Suppressor macrophage treated with lipopolysaccharide for 4 hours (primary cell): Measurements from ENCODE around the gene GHR.

Experiments
- DNase-seq: peaks from one replicate; pipeline ENCODE4 v3.0.0-alpha.2; 2020

The GHR gene

GRCh38 chr5:42467572-42467971 is 44.3 kb downstream of the GHR start:
- DNase-seq: no peak

DNA sequence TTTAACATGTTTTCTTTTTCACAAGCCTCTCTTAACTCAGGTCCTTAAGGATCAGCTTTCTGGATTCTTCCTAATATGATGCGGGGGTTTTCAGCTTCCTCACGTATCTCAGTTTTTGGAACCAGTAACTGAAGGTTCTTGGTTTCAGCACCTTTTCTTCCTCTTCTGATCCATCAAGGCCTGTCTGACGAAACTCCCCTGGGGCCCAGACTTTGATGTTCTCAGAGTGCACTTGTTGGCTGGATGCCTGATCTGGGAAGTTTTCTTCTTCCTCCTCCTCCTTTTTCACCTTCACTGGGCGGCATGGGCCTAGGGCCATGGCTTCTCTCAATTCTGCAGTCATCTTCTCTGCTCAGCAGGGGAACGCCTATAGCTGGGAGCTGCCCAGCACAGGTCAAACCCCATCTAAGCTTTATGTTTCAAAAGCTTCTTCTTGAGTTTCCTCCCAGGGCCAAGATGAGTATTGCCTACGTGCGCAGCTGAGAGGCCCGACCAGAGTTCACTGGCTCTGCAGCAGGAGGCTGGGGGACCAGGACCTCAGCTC is 44.8 kb downstream of the GHR start:
- DNase-seq: no peak

DNA sequence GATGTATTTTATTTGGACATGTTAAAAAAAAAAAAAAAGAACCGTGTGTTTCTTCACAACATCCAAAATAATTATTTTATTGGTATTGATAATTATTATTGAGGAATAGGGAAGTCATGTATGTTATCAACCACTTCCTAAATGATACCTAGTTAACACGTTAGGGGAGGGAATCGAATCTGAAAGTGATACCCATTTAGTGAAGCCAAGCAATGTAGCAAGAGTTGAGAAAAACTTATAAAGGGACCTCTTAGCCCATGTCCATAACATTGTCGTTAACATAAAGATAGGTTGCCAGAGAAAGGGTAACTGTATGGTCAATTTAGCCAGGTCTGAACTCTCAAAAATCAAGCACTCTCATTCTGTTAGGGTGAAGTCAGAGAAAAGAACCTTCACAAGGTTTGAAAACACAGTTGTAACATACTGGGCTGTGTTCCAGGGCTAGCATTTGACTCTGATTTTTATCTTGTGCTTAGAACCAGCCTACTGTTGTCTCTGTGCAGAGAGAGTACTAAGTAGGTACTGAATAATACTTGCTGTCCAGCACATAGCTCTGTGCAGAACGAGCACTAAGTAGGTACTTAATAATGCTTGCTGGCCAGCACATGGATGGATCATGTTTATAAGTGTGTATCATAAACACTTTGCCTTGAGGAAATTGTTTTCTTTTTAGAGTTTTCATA is 60.4 kb downstream of the GHR start:
- no peak for DNase-seq

DNA sequence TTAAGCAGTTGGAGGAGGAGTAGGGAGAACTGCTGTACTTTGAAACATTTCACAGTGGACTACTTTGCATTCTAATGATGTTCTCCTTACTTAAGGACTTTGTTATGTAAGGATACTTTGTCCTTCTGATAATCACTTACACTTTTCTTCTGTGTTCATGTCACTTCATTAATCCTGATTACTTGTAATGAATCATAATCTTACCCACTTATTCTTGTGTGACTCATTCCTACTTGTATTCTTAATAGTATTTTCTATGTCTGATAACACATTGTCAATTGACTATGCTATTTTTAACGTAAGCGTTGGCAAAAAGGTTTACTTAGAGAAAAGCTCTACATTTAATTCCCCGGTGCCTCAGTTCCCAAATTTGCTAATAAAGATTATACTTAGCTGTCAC is 63.8 kb downstream of the GHR start:
- no peak for DNase-seq

DNA sequence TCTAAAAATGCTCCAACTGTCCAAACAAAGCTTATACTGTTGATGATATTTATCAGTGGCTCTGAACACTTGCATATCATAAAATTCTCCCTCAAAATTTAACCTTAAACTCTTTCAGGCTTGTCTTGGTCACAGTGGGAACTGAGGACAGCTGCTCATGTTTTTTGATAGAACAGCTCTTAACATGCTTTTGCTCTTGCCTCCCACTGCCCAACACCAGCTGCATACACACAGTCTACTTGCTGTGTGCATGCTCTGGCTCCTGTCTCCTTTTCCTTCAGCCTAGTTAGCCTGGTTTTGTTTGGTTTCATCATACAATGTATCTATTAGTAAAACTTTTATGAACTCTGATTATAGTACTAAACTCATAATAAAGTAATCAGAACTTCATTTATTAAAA is 64.6 kb downstream of the GHR start:
- DNase-seq: no peak

DNA sequence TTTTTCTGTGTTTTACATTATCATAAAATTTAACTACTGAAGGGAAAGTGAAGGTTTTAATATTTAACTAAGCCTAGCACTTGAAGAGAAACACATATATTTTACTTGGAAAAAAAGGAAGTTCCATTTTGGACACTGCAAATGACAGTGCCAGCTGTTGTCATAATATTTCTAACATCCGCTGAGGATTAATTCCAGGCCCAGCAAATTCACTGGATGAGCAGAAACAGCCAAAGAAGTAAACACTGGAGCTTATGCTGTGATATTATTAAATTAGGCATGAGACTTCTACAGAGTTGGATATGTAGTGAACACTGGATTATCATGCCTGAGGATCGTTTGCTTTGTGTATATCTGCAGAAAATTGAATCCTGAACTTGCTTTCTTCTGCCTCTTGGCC is 67.6 kb downstream of the GHR start:
- no peak for DNase-seq

- no peak for DNase-seq
Measured at GRCh38 chr5:42491699-42492098, 68.5 kb downstream of the GHR start.

- no peak for DNase-seq
Measured at GRCh38 chr5:42492974-42493373, 69.7 kb downstream of the GHR start.

DNA sequence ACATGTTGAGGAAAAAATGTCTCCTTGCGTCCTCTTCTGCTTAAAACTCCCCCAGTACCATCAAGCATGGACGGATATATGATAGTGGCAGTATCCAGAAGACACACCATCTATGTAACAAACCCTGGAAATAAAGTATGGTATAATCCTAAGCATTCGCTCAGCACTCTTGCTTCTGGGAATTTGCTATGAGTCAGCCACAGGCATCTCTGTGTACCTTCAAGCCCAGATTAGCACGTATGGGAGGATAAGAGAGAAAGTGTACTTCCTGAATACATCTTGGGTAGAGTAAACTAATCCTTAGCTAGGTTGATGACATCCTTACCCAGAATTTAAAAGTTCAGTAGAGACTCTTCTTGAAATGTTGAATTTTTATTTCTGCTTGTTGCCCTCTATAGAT is 71.2 kb downstream of the GHR start:
- no peak for DNase-seq

- DNase-seq: no peak
Measured at GRCh38 chr5:42495914-42496313, 72.7 kb downstream of the GHR start.

- DNase-seq: no peak
Measured at GRCh38 chr5:42496397-42497156, 73.3 kb downstream of the GHR start.

DNA sequence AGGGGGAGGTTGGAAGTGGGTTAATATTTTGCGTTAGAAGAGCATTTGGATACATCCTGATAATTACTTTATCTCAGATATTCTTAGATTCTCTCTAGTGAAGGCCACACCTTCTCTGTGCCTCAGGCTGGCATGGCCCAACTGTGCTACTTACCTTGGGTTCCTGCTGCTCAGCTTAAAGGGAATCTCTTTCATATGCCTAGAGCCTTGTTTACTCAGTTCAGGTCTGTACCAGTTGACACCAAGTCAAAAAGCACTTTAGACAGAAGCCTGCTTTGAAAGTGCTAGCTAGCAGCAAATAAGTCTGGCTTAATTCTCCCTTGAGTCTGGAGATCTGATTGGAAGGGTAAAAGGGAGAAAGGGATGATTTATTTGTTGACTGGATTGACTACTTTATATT is 74.8 kb downstream of the GHR start:
- no peak for DNase-seq

DNA sequence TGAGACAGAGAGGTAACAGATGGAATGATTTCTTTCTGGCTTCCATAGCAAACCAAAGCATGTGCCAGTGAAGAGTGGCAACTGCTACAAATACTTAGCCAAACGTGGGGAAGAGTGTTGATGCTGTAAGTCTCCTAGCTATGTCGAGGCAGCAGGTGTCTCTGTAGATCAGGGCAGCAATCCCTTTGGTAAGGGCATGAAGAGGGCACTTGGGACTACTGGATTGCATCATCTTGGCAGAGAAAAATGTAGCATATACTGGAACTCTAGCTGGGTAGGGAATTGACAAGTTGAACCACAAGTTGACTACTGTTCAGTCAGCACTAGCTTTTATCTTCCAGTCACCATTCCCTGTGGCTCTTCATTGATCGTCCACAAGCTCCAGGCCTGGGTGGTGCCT is 75.8 kb downstream of the GHR start:
- DNase-seq: no peak

- DNase-seq: no peak
Measured at GRCh38 chr5:42500003-42500599, 76.9 kb downstream of the GHR start.

DNA sequence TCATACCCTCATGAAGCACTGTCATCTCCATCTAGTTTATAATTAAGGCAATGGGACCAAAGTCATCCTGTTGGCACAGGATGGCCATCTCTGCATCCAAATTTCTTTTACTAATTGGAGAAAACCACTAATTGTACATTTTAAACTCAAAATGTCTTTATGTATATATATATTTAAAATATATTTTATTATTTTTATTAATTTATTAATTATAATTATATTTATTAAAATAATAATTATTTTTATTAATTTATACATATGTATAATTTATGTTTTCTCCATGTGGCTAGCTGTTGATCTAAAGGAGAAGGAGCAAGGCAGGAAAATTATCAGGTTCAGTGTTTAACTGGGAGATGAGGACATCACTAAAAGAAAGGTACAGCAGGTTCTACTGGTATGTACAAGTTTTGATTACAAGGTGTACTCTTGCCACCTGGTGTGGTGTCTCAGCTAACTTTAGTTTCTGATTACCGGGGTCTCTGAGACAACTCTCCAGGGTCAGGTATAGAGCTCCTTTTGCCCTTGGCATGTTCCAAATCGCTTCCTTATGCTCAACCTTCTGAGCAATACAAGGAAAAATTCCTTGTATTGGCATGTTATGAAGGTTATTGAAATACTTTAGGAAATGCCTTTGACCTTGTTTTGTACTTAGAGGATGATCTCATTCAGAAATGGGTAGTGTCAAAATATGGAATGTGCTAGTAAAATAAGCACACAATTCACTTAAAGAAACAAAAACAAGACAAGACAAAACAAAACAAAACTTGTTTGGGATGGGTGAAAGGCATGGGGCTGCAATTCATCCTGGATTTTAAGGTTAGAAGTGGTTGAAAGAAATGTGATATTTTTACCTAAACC is 79.6 kb downstream of the GHR start:
- DNase-seq: no peak

- no peak for DNase-seq
Measured at GRCh38 chr5:42506662-42507061, 83.4 kb downstream of the GHR start.

GRCh38 chr5:42507451-42508097 is 84.3 kb downstream of the GHR start:
- DNase-seq: no peak

DNA sequence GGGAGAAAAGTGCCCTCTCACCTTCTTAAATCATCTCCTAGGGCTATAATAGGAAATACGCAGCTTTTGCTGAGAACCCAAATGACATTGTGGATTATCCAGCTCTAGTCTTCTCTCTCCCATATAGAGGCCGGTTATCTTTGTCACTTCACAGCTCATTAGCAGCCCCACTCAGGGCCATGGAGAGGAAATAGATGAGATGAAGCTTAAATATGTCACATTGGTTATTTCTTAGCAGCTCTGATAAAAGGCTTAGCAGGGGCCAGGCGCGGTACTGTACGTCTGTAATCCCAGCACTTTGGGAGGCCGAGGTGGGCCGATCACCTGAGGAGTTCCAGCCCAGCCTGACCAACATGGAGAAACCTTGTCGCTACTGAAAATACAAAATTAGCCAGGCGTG is 90.0 kb downstream of the GHR start:
- DNase-seq: no peak

DNA sequence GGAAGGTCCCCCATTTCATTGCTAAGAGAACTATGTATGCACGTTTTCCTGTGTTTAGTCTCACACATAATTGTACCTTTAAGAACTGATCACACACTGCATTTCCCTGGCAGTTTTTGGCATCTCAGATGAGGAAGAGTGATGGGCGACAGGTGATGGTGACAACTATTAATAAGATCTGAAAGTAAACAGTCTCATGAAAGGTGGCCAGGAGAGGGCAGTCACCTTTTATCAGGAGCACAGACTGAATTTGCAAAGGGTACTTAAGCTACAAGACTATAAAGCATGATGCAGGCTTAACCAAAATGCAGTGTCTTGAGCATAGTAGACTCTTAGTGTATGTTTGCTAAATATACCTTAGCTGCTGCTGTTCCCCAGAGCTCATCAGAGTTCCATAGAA is 91.5 kb downstream of the GHR start:
- no peak for DNase-seq

DNA sequence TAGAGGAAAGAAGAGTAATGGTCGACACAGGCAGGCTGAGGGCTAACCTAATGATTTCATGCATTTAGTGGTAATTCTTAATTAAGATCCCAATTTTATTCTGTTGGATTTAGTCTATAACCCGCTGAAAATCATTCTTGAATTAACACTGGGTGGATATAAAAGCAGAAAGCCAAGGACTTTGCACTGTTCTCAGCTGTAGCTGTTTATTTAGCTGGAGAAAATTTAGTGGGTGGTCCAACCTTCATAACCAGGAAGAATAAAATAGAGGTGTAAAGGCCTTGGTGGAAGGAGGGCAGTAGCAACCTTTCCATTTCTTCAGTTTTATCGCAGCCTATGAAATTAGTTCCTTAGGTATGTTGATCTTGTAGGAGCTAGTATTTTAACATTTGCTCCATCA is 92.3 kb downstream of the GHR start:
- no peak for DNase-seq

- no peak for DNase-seq
Measured at GRCh38 chr5:42516282-42517042, 93.2 kb downstream of the GHR start.

DNA sequence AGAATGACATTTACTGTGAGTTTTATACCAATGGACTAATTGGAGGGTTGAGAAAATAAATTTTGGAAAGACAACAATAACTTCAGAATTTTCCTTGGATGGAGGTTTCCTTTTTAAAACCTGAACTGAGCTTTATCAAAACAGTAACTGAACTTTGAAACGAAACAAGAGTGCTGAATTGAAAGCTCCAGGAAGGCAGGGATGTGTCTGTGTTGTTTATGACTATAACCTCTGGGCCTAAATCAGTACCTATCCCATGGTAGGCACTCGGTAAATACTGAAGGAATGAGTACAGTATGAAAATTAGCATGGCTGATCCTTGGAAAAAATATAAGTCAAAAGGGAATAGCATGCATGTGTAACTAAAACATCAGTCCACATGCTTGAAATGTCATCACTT is 93.9 kb downstream of the GHR start:
- DNase-seq: no peak
